ENCODE measurements around the gene ALK. TPM values are rescaled to one million over a fixed set of nuclear protein-coding genes. Genes with fewer than 3 reads are reported as not detected.

ALK gene
- total and polyA plus RNA-seq, 2 donors (not counting 1 experiment from before 2014, with no cell fraction given), result not detected

- H2AFZ ChIP-seq (ENCODE audit: insufficient read depth, low read depth, low read length, poor library complexity, severe bottlenecking), result no peak overlapping the region
- H3K27ac Mint-ChIP-seq, result no peak overlapping the region
- no peak overlapping the region for H3K4me2 ChIP-seq (replicated peaks; ENCODE audit: low read depth, low read length, poor library complexity, severe bottlenecking)
- H3K4me1 ChIP-seq (ENCODE audit: control insufficient read depth in 2 of 2, insufficient read depth in 2 of 2, low read length in 2 of 2), result no peaks in the 10 kb centered on the region
- H3K4me3 Mint-ChIP-seq, result no peak overlapping the region
- H3K36me3 ChIP-seq (replicated peaks in 1 of 2; ENCODE audit: control extremely low read depth in 1 of 2, control insufficient read depth in 1 of 2, extremely low read depth in 1 of 2, insufficient read depth in 2 of 2, low read length in 1 of 2), result no peaks in the 10 kb centered on the region
- ChIA-PET POLR2A (no interaction called here), CTCF (no interaction called here)
- 100% methylated on average over 1 of the region's 2 CpGs for WGBS (ENCODE audit: insufficient coverage)
- DNase-seq (no peak), ATAC-seq (ENCODE audit: low read depth) (no peak)
- no peaks in the 10 kb centered on the region for H3K9me3 ChIP-seq (ENCODE audit: control extremely low read depth in 1 of 3, control insufficient read depth in 2 of 3, insufficient read depth in 1 of 3, low read length in 2 of 3)
- intact Hi-C loops (cut with micrococcal nuclease), result no loop called here
- H3K79me2 ChIP-seq (ENCODE audit: control insufficient read depth, insufficient read depth, low read length), result no peaks in the 10 kb centered on the region
- no peaks in the 10 kb centered on the region for H4K20me1 ChIP-seq (ENCODE audit: control insufficient read depth, insufficient read depth, low read length, poor library complexity, severe bottlenecking)
- TF ChIP-seq CTCF (IDR thresholded peaks at IDR 0.05), result no peak
- TF ChIP-seq EZH2 (IDR thresholded peaks at IDR 0.05; ENCODE audit: borderline replicate concordance, insufficient read depth, low read depth, low read length, poor library complexity, severe bottlenecking), result no peak
- no peaks in the 10 kb centered on the region for H3K4me1 Mint-ChIP-seq
- peaks cover 4% of the 10 kb centered on the region for H3K27me3 Mint-ChIP-seq
- H3K27me3 ChIP-seq (replicated peaks in 1 of 4; ENCODE audit: control extremely low read depth in 1 of 4, control insufficient read depth in 3 of 4, insufficient read depth in 4 of 4, low read length in 3 of 4), result no peaks in the 10 kb centered on the region
- H3K4me3 ChIP-seq (ENCODE audit: control extremely low read depth in 1 of 5, extremely low read depth in 1 of 5, insufficient read depth in 1 of 5, low read depth in 2 of 5, low read length in 4 of 5), result no peak overlapping the region
- no peak overlapping the region for H3K9ac ChIP-seq (ENCODE audit: low read length)
- H3K9me3 Mint-ChIP-seq (ENCODE audit: insufficient read depth), result no peaks in the 10 kb centered on the region
- no peak overlapping the region for H3K27ac ChIP-seq (ENCODE audit: low read length in 2 of 2)
Measured at GRCh38 chr2:29492701-29493100, 428.7 kb downstream of the ALK start.

DNA sequence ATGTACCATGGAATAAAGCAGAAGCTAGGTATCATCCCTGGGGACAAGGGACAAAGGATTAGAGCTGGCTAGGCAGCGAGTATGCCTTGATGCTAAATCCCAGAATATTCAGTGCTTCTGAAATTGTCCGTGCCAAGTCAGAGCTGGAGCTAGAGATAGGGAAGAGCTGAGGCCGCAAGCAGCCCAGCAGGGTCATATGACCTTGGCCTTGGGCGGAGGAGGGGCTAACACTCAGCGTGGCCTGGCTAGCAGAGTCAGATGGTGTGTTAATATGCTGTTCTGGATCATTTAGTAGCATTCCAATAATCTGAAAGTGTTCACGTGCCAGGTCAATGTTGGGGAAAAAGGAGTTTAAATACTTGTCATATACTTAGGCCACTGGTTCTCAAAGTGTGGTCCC is 431.3 kb downstream of the ALK start:
- 88% methylated on average over 5 of the region's 6 CpGs for WGBS (ENCODE audit: insufficient coverage)
- no peak for TF ChIP-seq EZH2 (IDR thresholded peaks at IDR 0.05; ENCODE audit: borderline replicate concordance, insufficient read depth, low read depth, low read length, poor library complexity, severe bottlenecking)
- no peak for TF ChIP-seq CTCF (IDR thresholded peaks at IDR 0.05)
- H3K4me3 Mint-ChIP-seq, result no peak overlapping the region
- ChIA-PET CTCF (no interaction called here), POLR2A (no interaction called here)
- no peak for ATAC-seq (ENCODE audit: low read depth)
- H3K79me2 ChIP-seq (ENCODE audit: control insufficient read depth, insufficient read depth, low read length), result no peaks in the 10 kb centered on the region
- no peak overlapping the region for H3K9ac ChIP-seq (ENCODE audit: low read length)
- DNase-seq, result no peak
- H3K27ac Mint-ChIP-seq, result no peak overlapping the region
- H3K9me3 ChIP-seq (ENCODE audit: control extremely low read depth in 1 of 3, control insufficient read depth in 2 of 3, insufficient read depth in 1 of 3, low read length in 2 of 3), result no peaks in the 10 kb centered on the region
- no peak overlapping the region for H3K4me2 ChIP-seq (replicated peaks; ENCODE audit: low read depth, low read length, poor library complexity, severe bottlenecking)
- no peak overlapping the region for H2AFZ ChIP-seq (ENCODE audit: insufficient read depth, low read depth, low read length, poor library complexity, severe bottlenecking)
- no peaks in the 10 kb centered on the region for H3K4me1 ChIP-seq (ENCODE audit: control insufficient read depth in 2 of 2, insufficient read depth in 2 of 2, low read length in 2 of 2)
- no peaks in the 10 kb centered on the region for H3K9me3 Mint-ChIP-seq (ENCODE audit: insufficient read depth)
- intact Hi-C loops (cut with micrococcal nuclease), result no loop called here
- H3K27ac ChIP-seq (ENCODE audit: low read length in 2 of 2), result no peak overlapping the region
- H3K4me3 ChIP-seq (ENCODE audit: control extremely low read depth in 1 of 5, extremely low read depth in 1 of 5, insufficient read depth in 1 of 5, low read depth in 2 of 5, low read length in 4 of 5), result no peak overlapping the region
- no peaks in the 10 kb centered on the region for H3K27me3 ChIP-seq (replicated peaks in 1 of 4; ENCODE audit: control extremely low read depth in 1 of 4, control insufficient read depth in 3 of 4, insufficient read depth in 4 of 4, low read length in 3 of 4)
- H3K27me3 Mint-ChIP-seq, result peaks cover under 1% of the 10 kb centered on the region
- H3K4me1 Mint-ChIP-seq, result no peaks in the 10 kb centered on the region
- H3K36me3 ChIP-seq (replicated peaks in 1 of 2; ENCODE audit: control extremely low read depth in 1 of 2, control insufficient read depth in 1 of 2, extremely low read depth in 1 of 2, insufficient read depth in 2 of 2, low read length in 1 of 2), result no peaks in the 10 kb centered on the region
- no peaks in the 10 kb centered on the region for H4K20me1 ChIP-seq (ENCODE audit: control insufficient read depth, insufficient read depth, low read length, poor library complexity, severe bottlenecking)
